Neuronal stem cell (in vitro differentiated cells): ENCODE measurements around the gene CA6.

Experiments
- DNase-seq: peaks from one replicate; pipeline ENCODE4 v3.0.0-alpha.2; 2013; ENCODE audit warnings: low spot score
- H2AFZ ChIP-seq: one replicate; pipeline ENCODE4 v1.6.1; 2013; ENCODE audit warnings: mild to moderate bottlenecking, low read length, inconsistent platforms
- H2AK5ac ChIP-seq: 2 replicates; pipeline ENCODE4 v1.6.1; 2013; ENCODE audit warnings: low read depth, mild to moderate bottlenecking, inconsistent platforms, low read length, moderate library complexity, mixed read lengths
- H2BK120ac ChIP-seq: 2 replicates; pipeline ENCODE4 v1.6.1; 2013; ENCODE audit warnings: low read depth, mild to moderate bottlenecking, inconsistent platforms, low read length, moderate library complexity, mixed read lengths
- H2BK12ac ChIP-seq: one replicate; pipeline ENCODE4 v1.6.1; 2013; ENCODE audit warnings: low read length, inconsistent platforms
- H2BK15ac ChIP-seq: 2 replicates; pipeline ENCODE4 v1.6.1; 2013; ENCODE audit warnings: mild to moderate bottlenecking, low read length, inconsistent platforms, mixed read lengths
- H2BK5ac ChIP-seq: one replicate; pipeline ENCODE4 v1.6.1; 2013; ENCODE audit warnings: inconsistent platforms, mild to moderate bottlenecking, low read length, moderate library complexity
- H3K14ac ChIP-seq: one replicate; pipeline ENCODE4 v1.6.1; 2013; ENCODE audit warnings: low read length, inconsistent platforms
- H3K18ac ChIP-seq: 2 replicates; pipeline ENCODE4 v1.6.1; 2013; ENCODE audit warnings: low read length, inconsistent platforms
- H3K23ac ChIP-seq: 2 replicates; pipeline ENCODE4 v1.6.1; 2013; ENCODE audit warnings: low read depth, mild to moderate bottlenecking, mixed read lengths, low read length, inconsistent platforms; ENCODE audit not compliant: poor library complexity
- H3K27ac ChIP-seq: replicated peaks from 3 replicates; pipeline ENCODE4 v1.5.1; 2013; ENCODE audit warnings: low read length, inconsistent platforms
- H3K27me3 ChIP-seq, 3 experiments: 2 replicates each; pipeline ENCODE4 v1.6.1; 2013; ENCODE audit warnings: low read length in 3 of 3, mild to moderate bottlenecking in 2 of 3, inconsistent platforms in 1 of 3, low read depth in 1 of 3, mixed read lengths in 1 of 3, moderate library complexity in 1 of 3; ENCODE audit not compliant: control insufficient read depth in 3 of 3, insufficient read depth in 3 of 3
- H3K36me3 ChIP-seq, 2 donors: replicated peaks in 1 of 2; 2 replicates each; pipeline ENCODE4 v1.6.1; 2013; ENCODE audit warnings: low read length in 2 of 2; ENCODE audit not compliant: control insufficient read depth in 2 of 2, insufficient read depth in 2 of 2
- H3K4ac ChIP-seq: 2 replicates; pipeline ENCODE4 v1.6.1; 2013; ENCODE audit warnings: inconsistent platforms, mild to moderate bottlenecking, low read length, moderate library complexity
- H3K4me1 ChIP-seq, 2 donors: 1 replicate in 1 of 2; 2 replicates in 1 of 2; pipeline ENCODE4 v1.6.1; 2013; ENCODE audit warnings: low read length in 2 of 2, low read depth in 1 of 2; ENCODE audit not compliant: control insufficient read depth in 2 of 2, insufficient read depth in 1 of 2
- H3K4me2 ChIP-seq: one replicate; pipeline ENCODE4 v1.6.1; 2013; ENCODE audit warnings: mild to moderate bottlenecking, low read length, inconsistent platforms; ENCODE audit not compliant: insufficient read depth, poor library complexity, severe bottlenecking
- H3K4me3 ChIP-seq, 2 donors: 2 replicates each; pipeline ENCODE4 v1.5.1; 2013; ENCODE audit warnings: low read length in 2 of 2, mild to moderate bottlenecking in 2 of 2, inconsistent platforms in 1 of 2, moderate library complexity in 1 of 2
- H3K79me1 ChIP-seq: one replicate; pipeline ENCODE4 v1.6.1; 2013; ENCODE audit warnings: low read depth, mild to moderate bottlenecking, inconsistent platforms, low read length, moderate library complexity
- H3K9ac ChIP-seq: one replicate; pipeline ENCODE4 v1.6.1; 2013; ENCODE audit warnings: mild to moderate bottlenecking, low read depth, low read length, inconsistent platforms; ENCODE audit not compliant: poor library complexity
- H3K9me3 ChIP-seq, 2 donors: replicated peaks in 1 of 2; 2 replicates each; pipeline versions ENCODE3 to v1.6.1; 2013; ENCODE audit warnings: low read length in 2 of 2, mild to moderate bottlenecking in 2 of 2, inconsistent platforms in 1 of 2, low read depth in 1 of 2, mixed read lengths in 1 of 2, moderate library complexity in 1 of 2; ENCODE audit not compliant: control insufficient read depth in 2 of 2, insufficient read depth in 1 of 2
- H4K8ac ChIP-seq: one replicate; pipeline ENCODE4 v1.6.1; 2013; ENCODE audit warnings: low read depth, mild to moderate bottlenecking, inconsistent platforms, low read length, moderate library complexity
- H4K91ac ChIP-seq: one replicate; pipeline ENCODE4 v1.6.1; 2013; ENCODE audit warnings: low read length, low read depth, mild to moderate bottlenecking, inconsistent platforms; ENCODE audit not compliant: poor library complexity
- WGBS, 2 donors: extraction: QIAGEN DNeasy Blood & Tissue Kit; methylation state at CpG; one replicate each; pipeline ENCODE4 v1.1.7; 2013; ENCODE audit warnings: missing lambda C conversion rate in 2 of 2, mixed read lengths in 1 of 2; ENCODE audit not compliant: insufficient read length in 2 of 2, insufficient replicate concordance in 1 of 2; ENCODE audit errors: extremely low coverage in 2 of 2; 5-methylcytosine and 5-hydroxymethylcytosine counted together

The CA6 gene

GRCh38 chr1:8937701-8938100 is 8.0 kb upstream of the CA6 start:
- Histone ChIP-seq H3K4me2 (no peak overlapping the region), H3K4ac (no peak overlapping the region), H2AK5ac (no peak overlapping the region), H2AFZ (no peak overlapping the region), H2BK15ac (no peak overlapping the region), H3K18ac (no peak overlapping the region), H3K79me1 (no peaks in the 10 kb centered on the region), H3K4me1 (peaks cover 3 to 13% of the 10 kb centered on the region in 2 donors), H2BK12ac (no peak overlapping the region), H3K4me3 (no peak overlapping the region), H3K9me3 (peaks cover 2 to 7% of the 10 kb centered on the region in 2 donors), H3K27me3 (no peaks in the 10 kb centered on the region), H4K91ac (no peak overlapping the region), H2BK5ac (no peak overlapping the region), H3K9ac (no peak overlapping the region), H3K27ac (no peak overlapping the region), H3K14ac (no peak overlapping the region), H2BK120ac (no peak overlapping the region), H4K8ac (no peak overlapping the region), H3K23ac (no peak overlapping the region), H3K36me3 (no peaks in the 10 kb centered on the region)
- DNase-seq = no peak
- WGBS, 2 donors = no CpG with 5 or more reads among the region's 4 CpGs

GRCh38 chr1:8938232-8938999 is 7.3 kb upstream of the CA6 start:
- WGBS, 2 donors = no CpG with 5 or more reads among the region's 7 CpGs

GRCh38 chr1:8939000-8939265 is 6.7 kb upstream of the CA6 start:
- Histone ChIP-seq H4K8ac (no peak overlapping the region), H2BK15ac (no peak overlapping the region), H3K36me3 (no peaks in the 10 kb centered on the region), H4K91ac (no peak overlapping the region), H3K14ac (no peak overlapping the region), H2AK5ac (no peak overlapping the region), H3K18ac (no peak overlapping the region), H3K27me3 (no peaks in the 10 kb centered on the region), H3K4me2 (no peak overlapping the region), H3K9ac (no peak overlapping the region), H3K4ac (no peak overlapping the region), H2BK120ac (no peak overlapping the region), H3K9me3 (peaks cover 2 to 7% of the 10 kb centered on the region in 2 donors), H2BK5ac (no peak overlapping the region), H2AFZ (peak overlapping the region; percentile 75), H2BK12ac (no peak overlapping the region), H3K4me3 (no peak overlapping the region), H3K79me1 (no peaks in the 10 kb centered on the region), H3K23ac (no peak overlapping the region), H3K27ac (no peak overlapping the region), H3K4me1 (peaks cover 11 to 23% of the 10 kb centered on the region in 2 donors)
- no CpG with 5 or more reads among the region's 2 CpGs for WGBS, 2 donors
- no peak for DNase-seq

More at GRCh38 chr1:8938232-8938999, 7.3 kb upstream of the CA6 start:
- no peak overlapping the region for H2BK120ac ChIP-seq
- no peak overlapping the region for H3K14ac ChIP-seq
- no peak for DNase-seq
- no peak overlapping the region for H3K9ac ChIP-seq
- no peak overlapping the region for H4K8ac ChIP-seq
- H4K91ac ChIP-seq = no peak overlapping the region
- peaks cover 7 to 18% of the 10 kb centered on the region in 2 donors for H3K4me1 ChIP-seq
- H2AFZ ChIP-seq = peak overlapping the region; percentile 75
- no peak overlapping the region for H2BK5ac ChIP-seq
- no peak overlapping the region for H2BK15ac ChIP-seq
- H3K4me2 ChIP-seq = no peak overlapping the region
- no peaks in the 10 kb centered on the region for H3K79me1 ChIP-seq
- H3K27me3 ChIP-seq = no peaks in the 10 kb centered on the region
- no peak overlapping the region for H2BK12ac ChIP-seq
- H3K27ac ChIP-seq = no peak overlapping the region
- H2AK5ac ChIP-seq = no peak overlapping the region
- H3K4me3 ChIP-seq = no peak overlapping the region
- peaks cover 2 to 7% of the 10 kb centered on the region in 2 donors for H3K9me3 ChIP-seq
- H3K23ac ChIP-seq = no peak overlapping the region
- H3K4ac ChIP-seq = no peak overlapping the region
- H3K36me3 ChIP-seq = no peaks in the 10 kb centered on the region
- no peak overlapping the region for H3K18ac ChIP-seq

DNA sequence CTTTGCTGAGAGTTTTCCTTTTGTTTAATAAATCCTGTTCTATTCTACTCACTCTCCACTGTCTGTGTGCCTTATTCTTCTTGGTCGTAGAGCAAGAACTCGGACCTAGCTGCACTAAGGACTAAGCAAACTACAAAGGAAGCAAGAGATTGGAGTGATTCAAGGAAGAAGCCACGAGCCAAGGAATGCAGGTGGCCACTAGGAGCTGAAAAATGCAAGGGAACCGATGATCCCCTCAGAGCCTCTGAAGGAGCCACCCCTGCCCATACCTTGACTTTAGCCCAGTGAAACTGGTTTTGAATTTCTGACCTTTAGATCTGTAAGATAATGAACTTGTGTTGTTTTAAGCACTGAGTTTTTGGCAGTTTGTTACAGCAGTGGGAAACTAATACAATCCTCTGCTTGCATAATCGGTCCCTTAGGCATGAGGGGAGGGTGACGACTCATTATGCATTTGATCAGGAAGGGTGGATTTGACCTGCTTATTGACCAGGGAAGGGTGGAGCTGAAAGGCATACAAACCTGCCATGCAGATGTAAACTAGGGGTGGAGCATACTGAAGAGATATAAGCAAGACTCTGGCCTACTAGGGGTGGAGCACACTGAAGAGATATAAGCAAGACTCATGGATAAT is 6.2 kb upstream of the CA6 start:
- no peak overlapping the region for H4K8ac ChIP-seq
- H3K4me1 ChIP-seq = peaks cover 15 to 28% of the 10 kb centered on the region in 2 donors
- no peak overlapping the region for H3K4me3 ChIP-seq
- no peak overlapping the region for H2BK15ac ChIP-seq
- H2BK120ac ChIP-seq = no peak overlapping the region
- no peak overlapping the region for H3K14ac ChIP-seq
- H3K23ac ChIP-seq = no peak overlapping the region
- H3K79me1 ChIP-seq = no peaks in the 10 kb centered on the region
- no peak overlapping the region for H2BK12ac ChIP-seq
- H3K36me3 ChIP-seq = no peaks in the 10 kb centered on the region
- no CpG with 5 or more reads among the region's 6 CpGs for WGBS, 2 donors
- no peak overlapping the region for H2BK5ac ChIP-seq
- H2AFZ ChIP-seq = no peak overlapping the region
- no peak overlapping the region for H2AK5ac ChIP-seq
- no peak overlapping the region for H3K9ac ChIP-seq
- no peak overlapping the region for H3K18ac ChIP-seq
- H3K27me3 ChIP-seq = no peaks in the 10 kb centered on the region
- H4K91ac ChIP-seq = no peak overlapping the region
- no peak overlapping the region for H3K4ac ChIP-seq
- no peak for DNase-seq
- H3K9me3 ChIP-seq = peaks cover 2 to 7% of the 10 kb centered on the region in 2 donors
- H3K4me2 ChIP-seq = no peak overlapping the region
- no peak overlapping the region for H3K27ac ChIP-seq
